Measurements from ENCODE around the gene ZC3H12D. TPM values are rescaled to one million over a fixed set of nuclear protein-coding genes. Genes with fewer than 3 reads are reported as not detected.

Gene ZC3H12D
- total and polyA plus RNA-seq, 2 of the 8 experiments (the other 6 are each of a cell fraction or from before 2014, with no cell fraction given): 0.05 to 0.07 TPM

DNA sequence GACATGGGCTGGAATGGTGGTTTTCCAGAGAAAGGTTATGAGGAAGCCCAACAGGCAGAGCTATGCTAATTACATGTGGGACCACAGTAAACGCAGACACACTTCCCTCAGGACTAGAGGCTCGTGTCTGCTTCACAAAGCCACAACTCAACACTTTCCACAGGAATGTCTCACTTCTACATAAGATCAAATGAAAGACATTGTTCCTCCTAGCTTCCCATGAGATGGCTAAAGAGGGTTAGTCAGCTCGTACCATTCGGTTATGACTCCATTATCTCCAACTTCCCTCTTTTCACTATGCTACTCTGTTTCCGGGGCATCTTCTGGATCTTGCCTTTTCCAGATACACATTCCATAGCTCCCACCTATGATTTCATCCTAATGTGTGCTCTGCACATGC is 29.1 kb upstream of the ZC3H12D start (continued):
- no peak for TF ChIP-seq SIN3A (conservative IDR thresholded peaks at IDR 0.05 in 1 of 2, IDR thresholded peaks at IDR 0.05 in 1 of 2; ENCODE audit: low read depth in 1 of 2, low read length in 2 of 2)
- TF ChIP-seq, protein P1, sequence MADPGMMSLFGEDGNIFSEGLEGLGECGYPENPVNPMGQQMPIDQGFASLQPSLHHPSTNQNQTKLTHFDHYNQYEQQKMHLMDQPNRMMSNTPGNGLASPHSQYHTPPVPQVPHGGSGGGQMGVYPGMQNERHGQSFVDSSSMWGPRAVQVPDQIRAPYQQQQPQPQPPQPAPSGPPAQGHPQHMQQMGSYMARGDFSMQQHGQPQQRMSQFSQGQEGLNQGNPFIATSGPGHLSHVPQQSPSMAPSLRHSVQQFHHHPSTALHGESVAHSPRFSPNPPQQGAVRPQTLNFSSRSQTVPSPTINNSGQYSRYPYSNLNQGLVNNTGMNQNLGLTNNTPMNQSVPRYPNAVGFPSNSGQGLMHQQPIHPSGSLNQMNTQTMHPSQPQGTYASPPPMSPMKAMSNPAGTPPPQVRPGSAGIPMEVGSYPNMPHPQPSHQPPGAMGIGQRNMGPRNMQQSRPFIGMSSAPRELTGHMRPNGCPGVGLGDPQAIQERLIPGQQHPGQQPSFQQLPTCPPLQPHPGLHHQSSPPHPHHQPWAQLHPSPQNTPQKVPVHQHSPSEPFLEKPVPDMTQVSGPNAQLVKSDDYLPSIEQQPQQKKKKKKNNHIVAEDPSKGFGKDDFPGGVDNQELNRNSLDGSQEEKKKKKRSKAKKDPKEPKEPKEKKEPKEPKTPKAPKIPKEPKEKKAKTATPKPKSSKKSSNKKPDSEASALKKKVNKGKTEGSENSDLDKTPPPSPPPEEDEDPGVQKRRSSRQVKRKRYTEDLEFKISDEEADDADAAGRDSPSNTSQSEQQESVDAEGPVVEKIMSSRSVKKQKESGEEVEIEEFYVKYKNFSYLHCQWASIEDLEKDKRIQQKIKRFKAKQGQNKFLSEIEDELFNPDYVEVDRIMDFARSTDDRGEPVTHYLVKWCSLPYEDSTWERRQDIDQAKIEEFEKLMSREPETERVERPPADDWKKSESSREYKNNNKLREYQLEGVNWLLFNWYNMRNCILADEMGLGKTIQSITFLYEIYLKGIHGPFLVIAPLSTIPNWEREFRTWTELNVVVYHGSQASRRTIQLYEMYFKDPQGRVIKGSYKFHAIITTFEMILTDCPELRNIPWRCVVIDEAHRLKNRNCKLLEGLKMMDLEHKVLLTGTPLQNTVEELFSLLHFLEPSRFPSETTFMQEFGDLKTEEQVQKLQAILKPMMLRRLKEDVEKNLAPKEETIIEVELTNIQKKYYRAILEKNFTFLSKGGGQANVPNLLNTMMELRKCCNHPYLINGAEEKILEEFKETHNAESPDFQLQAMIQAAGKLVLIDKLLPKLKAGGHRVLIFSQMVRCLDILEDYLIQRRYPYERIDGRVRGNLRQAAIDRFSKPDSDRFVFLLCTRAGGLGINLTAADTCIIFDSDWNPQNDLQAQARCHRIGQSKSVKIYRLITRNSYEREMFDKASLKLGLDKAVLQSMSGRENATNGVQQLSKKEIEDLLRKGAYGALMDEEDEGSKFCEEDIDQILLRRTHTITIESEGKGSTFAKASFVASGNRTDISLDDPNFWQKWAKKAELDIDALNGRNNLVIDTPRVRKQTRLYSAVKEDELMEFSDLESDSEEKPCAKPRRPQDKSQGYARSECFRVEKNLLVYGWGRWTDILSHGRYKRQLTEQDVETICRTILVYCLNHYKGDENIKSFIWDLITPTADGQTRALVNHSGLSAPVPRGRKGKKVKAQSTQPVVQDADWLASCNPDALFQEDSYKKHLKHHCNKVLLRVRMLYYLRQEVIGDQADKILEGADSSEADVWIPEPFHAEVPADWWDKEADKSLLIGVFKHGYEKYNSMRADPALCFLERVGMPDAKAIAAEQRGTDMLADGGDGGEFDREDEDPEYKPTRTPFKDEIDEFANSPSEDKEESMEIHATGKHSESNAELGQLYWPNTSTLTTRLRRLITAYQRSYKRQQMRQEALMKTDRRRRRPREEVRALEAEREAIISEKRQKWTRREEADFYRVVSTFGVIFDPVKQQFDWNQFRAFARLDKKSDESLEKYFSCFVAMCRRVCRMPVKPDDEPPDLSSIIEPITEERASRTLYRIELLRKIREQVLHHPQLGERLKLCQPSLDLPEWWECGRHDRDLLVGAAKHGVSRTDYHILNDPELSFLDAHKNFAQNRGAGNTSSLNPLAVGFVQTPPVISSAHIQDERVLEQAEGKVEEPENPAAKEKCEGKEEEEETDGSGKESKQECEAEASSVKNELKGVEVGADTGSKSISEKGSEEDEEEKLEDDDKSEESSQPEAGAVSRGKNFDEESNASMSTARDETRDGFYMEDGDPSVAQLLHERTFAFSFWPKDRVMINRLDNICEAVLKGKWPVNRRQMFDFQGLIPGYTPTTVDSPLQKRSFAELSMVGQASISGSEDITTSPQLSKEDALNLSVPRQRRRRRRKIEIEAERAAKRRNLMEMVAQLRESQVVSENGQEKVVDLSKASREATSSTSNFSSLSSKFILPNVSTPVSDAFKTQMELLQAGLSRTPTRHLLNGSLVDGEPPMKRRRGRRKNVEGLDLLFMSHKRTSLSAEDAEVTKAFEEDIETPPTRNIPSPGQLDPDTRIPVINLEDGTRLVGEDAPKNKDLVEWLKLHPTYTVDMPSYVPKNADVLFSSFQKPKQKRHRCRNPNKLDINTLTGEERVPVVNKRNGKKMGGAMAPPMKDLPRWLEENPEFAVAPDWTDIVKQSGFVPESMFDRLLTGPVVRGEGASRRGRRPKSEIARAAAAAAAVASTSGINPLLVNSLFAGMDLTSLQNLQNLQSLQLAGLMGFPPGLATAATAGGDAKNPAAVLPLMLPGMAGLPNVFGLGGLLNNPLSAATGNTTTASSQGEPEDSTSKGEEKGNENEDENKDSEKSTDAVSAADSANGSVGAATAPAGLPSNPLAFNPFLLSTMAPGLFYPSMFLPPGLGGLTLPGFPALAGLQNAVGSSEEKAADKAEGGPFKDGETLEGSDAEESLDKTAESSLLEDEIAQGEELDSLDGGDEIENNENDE (IDR thresholded peaks at IDR 0.05; ENCODE audit: insufficient replicate concordance, low read length): no peak
- TF ChIP-seq, protein P2, sequence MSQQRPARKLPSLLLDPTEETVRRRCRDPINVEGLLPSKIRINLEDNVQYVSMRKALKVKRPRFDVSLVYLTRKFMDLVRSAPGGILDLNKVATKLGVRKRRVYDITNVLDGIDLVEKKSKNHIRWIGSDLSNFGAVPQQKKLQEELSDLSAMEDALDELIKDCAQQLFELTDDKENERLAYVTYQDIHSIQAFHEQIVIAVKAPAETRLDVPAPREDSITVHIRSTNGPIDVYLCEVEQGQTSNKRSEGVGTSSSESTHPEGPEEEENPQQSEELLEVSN (IDR thresholded peaks at IDR 0.05): no peak
- no peak for TF ChIP-seq NANOG (IDR thresholded peaks at IDR 0.05; ENCODE audit: insufficient read depth, low read depth, low read length, poor library complexity, severe bottlenecking)
